Smooth muscle cell (in vitro differentiated cells): ENCODE data around the gene CRMP1. TPM values are rescaled to one million over a fixed set of nuclear protein-coding genes. Genes with fewer than 3 reads are reported as not detected.

Experiments
- DNase-seq: peaks from one replicate; lab custom pipeline; 2025; ENCODE audit not compliant: unreplicated experiment; lab: John Stamatoyannopoulos, UW
- H2AFZ ChIP-seq: fragments of 200-600 bp; sonication (generic); 2 replicates; pipeline ENCODE4 v1.6.0; 2016; ENCODE audit warnings: antibody characterized with exemption, low read depth, mild to moderate bottlenecking
- H3F3A ChIP-seq: fragments of 200-600 bp; sonication (generic); 2 replicates; pipeline ENCODE4 v1.6.0; 2017; ENCODE audit warnings: antibody characterized with exemption, low read depth
- H3K27ac ChIP-seq: fragments of 200-600 bp; sonication (generic); 2 replicates; pipeline ENCODE4 v1.5.1; 2016; ENCODE audit warnings: low read depth, mild to moderate bottlenecking
- H3K27me3 ChIP-seq: fragments of 200-600 bp; sonication (generic); 2 replicates; pipeline ENCODE4 v1.6.1; 2016; ENCODE audit warnings: low read depth, mild to moderate bottlenecking
- H3K36me3 ChIP-seq: fragments of 200-600 bp; sonication (generic); 2 replicates; pipeline ENCODE4 v1.5.1; 2016; ENCODE audit warnings: low read depth
- H3K4me1 ChIP-seq: fragments of 200-600 bp; sonication (generic); 2 replicates; pipeline ENCODE4 v1.5.1; 2016; ENCODE audit warnings: low read depth
- H3K4me2 ChIP-seq: fragments of 200-600 bp; sonication (generic); 2 replicates; pipeline ENCODE4 v1.6.0; 2016; ENCODE audit warnings: mild to moderate bottlenecking
- H3K4me3 ChIP-seq: fragments of 200-600 bp; sonication (generic); 2 replicates; pipeline ENCODE4 v1.5.1; 2016; ENCODE audit warnings: mild to moderate bottlenecking
- H3K79me2 ChIP-seq: fragments of 200-600 bp; sonication (generic); 2 replicates; pipeline ENCODE4 v1.6.0; 2016; ENCODE audit warnings: low read depth, mild to moderate bottlenecking
- H3K9ac ChIP-seq: fragments of 200-600 bp; sonication (generic); 2 replicates; pipeline ENCODE4 v1.6.0; 2016; ENCODE audit warnings: low read depth
- H3K9me3 ChIP-seq: fragments of 200-600 bp; sonication (generic); replicated peaks from 2 replicates; pipeline ENCODE4 v1.5.1; 2016; ENCODE audit warnings: low read depth
- H4K20me1 ChIP-seq: fragments of 200-600 bp; sonication (generic); 2 replicates; pipeline ENCODE4 v1.6.0; 2016; ENCODE audit warnings: low read depth
- WGBS: methylation state at CpG from one replicate; pipeline ENCODE4 v1.1.7; 2016; ENCODE audit warnings: low lambda C conversion rate; 5-methylcytosine and 5-hydroxymethylcytosine counted together
- polyA plus RNA-seq: library from polyadenylated mRNA; unstranded; fragments of >200 nt; fragmentation: Nextera tagmentation; extraction: Ambion mirVana; gene quantifications from 2 replicates; pipeline ENCODE4 v1.2.1, GENCODE V29; 2016
- total RNA-seq: library from RNA; depleted of rRNA; stranded (reverse); fragments of >200 nt; gene quantifications from 2 replicates; pipeline ENCODE4 v1.2.3, GENCODE V29; 2014
- TF ChIP-seq, protein P1 (sequence below): fragments of 200-600 bp; sonication (generic); IDR thresholded peaks from 2 replicates; pipeline ENCODE4 v1.5.1; 2017; ENCODE audit warnings: borderline replicate concordance, mild to moderate bottlenecking, antibody characterized with exemption; ENCODE audit not compliant: insufficient read depth, poor library complexity, severe bottlenecking

CRMP1 gene
- total and polyA plus RNA-seq, 2 experiments from 2014 or later: 12.5 to 18.6 TPM

GRCh38 chr4:5824635-5825034, 68.3 kb downstream of the CRMP1 start:
- TF ChIP-seq, protein P1, sequence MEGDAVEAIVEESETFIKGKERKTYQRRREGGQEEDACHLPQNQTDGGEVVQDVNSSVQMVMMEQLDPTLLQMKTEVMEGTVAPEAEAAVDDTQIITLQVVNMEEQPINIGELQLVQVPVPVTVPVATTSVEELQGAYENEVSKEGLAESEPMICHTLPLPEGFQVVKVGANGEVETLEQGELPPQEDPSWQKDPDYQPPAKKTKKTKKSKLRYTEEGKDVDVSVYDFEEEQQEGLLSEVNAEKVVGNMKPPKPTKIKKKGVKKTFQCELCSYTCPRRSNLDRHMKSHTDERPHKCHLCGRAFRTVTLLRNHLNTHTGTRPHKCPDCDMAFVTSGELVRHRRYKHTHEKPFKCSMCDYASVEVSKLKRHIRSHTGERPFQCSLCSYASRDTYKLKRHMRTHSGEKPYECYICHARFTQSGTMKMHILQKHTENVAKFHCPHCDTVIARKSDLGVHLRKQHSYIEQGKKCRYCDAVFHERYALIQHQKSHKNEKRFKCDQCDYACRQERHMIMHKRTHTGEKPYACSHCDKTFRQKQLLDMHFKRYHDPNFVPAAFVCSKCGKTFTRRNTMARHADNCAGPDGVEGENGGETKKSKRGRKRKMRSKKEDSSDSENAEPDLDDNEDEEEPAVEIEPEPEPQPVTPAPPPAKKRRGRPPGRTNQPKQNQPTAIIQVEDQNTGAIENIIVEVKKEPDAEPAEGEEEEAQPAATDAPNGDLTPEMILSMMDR: peak; percentile 34
- Histone ChIP-seq H3K27ac (no peak overlapping the region), H3K9ac (no peak overlapping the region), H3K4me3 (no peak overlapping the region), H3K4me1 (no peaks in the 10 kb centered on the region), H2AFZ (no peak overlapping the region), H3K4me2 (no peak overlapping the region), H3F3A (no peaks in the 10 kb centered on the region), H3K9me3 (no peaks in the 10 kb centered on the region), H3K27me3 (no peaks in the 10 kb centered on the region), H3K79me2 (no peaks in the 10 kb centered on the region), H3K36me3 (peaks cover 5% of the 10 kb centered on the region), H4K20me1 (peaks cover 31% of the 10 kb centered on the region)
- DNase-seq: no peak
- 83% methylated on average over 6 of the region's 6 CpGs for WGBS

- 88% methylated on average over 7 of the region's 7 CpGs for WGBS
- H3K79me2 ChIP-seq: no peaks in the 10 kb centered on the region
- no peak overlapping the region for H3K9ac ChIP-seq
- no peaks in the 10 kb centered on the region for H3F3A ChIP-seq
- H3K27ac ChIP-seq: no peak overlapping the region
- H3K4me2 ChIP-seq: no peak overlapping the region
- H3K4me1 ChIP-seq: no peaks in the 10 kb centered on the region
- H3K4me3 ChIP-seq: no peak overlapping the region
- peaks cover 5% of the 10 kb centered on the region for H3K36me3 ChIP-seq
- H4K20me1 ChIP-seq: peaks cover 35% of the 10 kb centered on the region
- H3K27me3 ChIP-seq: no peaks in the 10 kb centered on the region
- no peaks in the 10 kb centered on the region for H3K9me3 ChIP-seq
- no peak for DNase-seq
- TF ChIP-seq, protein P1: no peak
- no peak overlapping the region for H2AFZ ChIP-seq
These were observed 68.7 kb downstream of the CRMP1 start for GRCh38 chr4:5824227-5824626.

GRCh38 chr4:5823542-5824211, 69.2 kb downstream of the CRMP1 start:
- Histone ChIP-seq H3K27me3 (no peaks in the 10 kb centered on the region), H3F3A (no peaks in the 10 kb centered on the region), H3K36me3 (peaks cover 5% of the 10 kb centered on the region), H3K9me3 (no peaks in the 10 kb centered on the region), H3K27ac (no peak overlapping the region), H3K9ac (no peak overlapping the region), H3K4me3 (no peak overlapping the region), H3K79me2 (no peaks in the 10 kb centered on the region), H4K20me1 (peaks cover 41% of the 10 kb centered on the region), H3K4me2 (no peak overlapping the region), H3K4me1 (no peaks in the 10 kb centered on the region), H2AFZ (no peak overlapping the region)
- WGBS: 93% methylated on average over 10 of the region's 10 CpGs
- DNase-seq: no peak
- TF ChIP-seq, protein P1: no peak

GRCh38 chr4:5822619-5823018, 70.3 kb downstream of the CRMP1 start:
- Histone ChIP-seq H3K9me3 (no peaks in the 10 kb centered on the region), H3K9ac (no peak overlapping the region), H3K4me3 (no peak overlapping the region), H3F3A (no peaks in the 10 kb centered on the region), H3K4me2 (no peak overlapping the region), H3K4me1 (no peaks in the 10 kb centered on the region), H3K36me3 (peaks cover 5% of the 10 kb centered on the region), H3K27me3 (no peaks in the 10 kb centered on the region), H2AFZ (no peak overlapping the region), H3K79me2 (no peaks in the 10 kb centered on the region), H3K27ac (no peak overlapping the region), H4K20me1 (peaks cover 51% of the 10 kb centered on the region)
- WGBS: 67% methylated on average over 5 of the region's 5 CpGs
- TF ChIP-seq, protein P1: no peak
- DNase-seq: no peak
